ENCODE data around the gene STK17A.
A peak's percentile ranks its signal among the peaks of the same experiment; 100 is the strongest.

- no peak for TF ChIP-seq TCF12 (IDR thresholded peaks at IDR 0.05; ENCODE audit: low read depth, low read length)
- TF ChIP-seq EGR1 (IDR thresholded peaks at IDR 0.05; ENCODE audit: borderline replicate concordance, low read depth, low read length): no peak
- no peak for TF ChIP-seq CTCF (IDR thresholded peaks at IDR 0.05; ENCODE audit: control extremely low read depth in 1 of 3, insufficient read depth in 1 of 3, low read depth in 1 of 3, low read length in 3 of 3)
- no peak for TF ChIP-seq SP2 (IDR thresholded peaks at IDR 0.05; ENCODE audit: low read length)
- no peak for TF ChIP-seq EZH2 (IDR thresholded peaks at IDR 0.05; ENCODE audit: low read depth, low read length, severe bottlenecking)
- TF ChIP-seq EP300 (IDR thresholded peaks at IDR 0.05; ENCODE audit: borderline replicate concordance in 1 of 2, low read depth in 2 of 2, low read length in 2 of 2): no peak
- no peak for TF ChIP-seq GTF2F1 (IDR thresholded peaks at IDR 0.05; ENCODE audit: borderline replicate concordance, low read depth, low read length)
- TF ChIP-seq ZNF274 (IDR thresholded peaks at IDR 0.05; ENCODE audit: borderline replicate concordance, extremely low read depth, low read length): no peak
- TF ChIP-seq NANOG (IDR thresholded peaks at IDR 0.05; ENCODE audit: insufficient read depth, low read depth, low read length, poor library complexity, severe bottlenecking): no peak
- TF ChIP-seq PHF8 (conservative IDR thresholded peaks at IDR 0.05; ENCODE audit: low read depth, low read length): no peak
- TF ChIP-seq KDM5A (IDR thresholded peaks at IDR 0.05; ENCODE audit: low read length): no peak
- TF ChIP-seq MAFK (IDR thresholded peaks at IDR 0.05; ENCODE audit: low read depth, low read length): no peak
- peak in 1 of 2 experiments; percentile 28; a peak in 1 of 3 replicates for TF ChIP-seq POLR2A (IDR thresholded peaks at IDR 0.05; ENCODE audit: control extremely low read depth in 1 of 2, low read depth in 2 of 2, low read length in 2 of 2)
- TF ChIP-seq CEBPB (IDR thresholded peaks at IDR 0.05; ENCODE audit: low read depth, low read length): no peak
These were observed 60.2 kb downstream of the STK17A start for GRCh38 chr7:43642897-43643630.
